GM12801 (cell line): ENCODE measurements around the gene GTF3C1.

Experiments used
- TF ChIP-seq, protein P1 (sequence below): IDR thresholded peaks from one replicate; pipeline ENCODE4 v1.5.1; 2011; ENCODE audit warnings: control low read depth; ENCODE audit not compliant: insufficient read length; ENCODE audit errors: extremely low read depth

GTF3C1 gene

DNA sequence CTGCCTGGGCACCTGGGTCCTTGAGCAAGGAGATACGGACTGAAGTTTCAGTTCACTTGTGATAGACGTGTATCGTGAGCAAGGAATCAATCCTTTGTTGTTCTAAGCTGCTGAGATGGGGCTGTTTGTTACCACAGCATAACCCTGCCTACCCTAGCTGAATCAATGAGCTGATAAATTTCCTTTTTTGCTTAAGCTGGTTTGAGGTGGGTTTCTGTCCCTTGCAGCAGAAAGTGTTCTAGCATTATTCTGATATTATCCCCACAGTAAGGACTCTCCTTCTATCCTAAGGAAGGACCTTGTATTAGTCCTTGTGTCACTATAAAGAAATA, 96.3 kb downstream of the GTF3C1 start:
- TF ChIP-seq, protein P1, sequence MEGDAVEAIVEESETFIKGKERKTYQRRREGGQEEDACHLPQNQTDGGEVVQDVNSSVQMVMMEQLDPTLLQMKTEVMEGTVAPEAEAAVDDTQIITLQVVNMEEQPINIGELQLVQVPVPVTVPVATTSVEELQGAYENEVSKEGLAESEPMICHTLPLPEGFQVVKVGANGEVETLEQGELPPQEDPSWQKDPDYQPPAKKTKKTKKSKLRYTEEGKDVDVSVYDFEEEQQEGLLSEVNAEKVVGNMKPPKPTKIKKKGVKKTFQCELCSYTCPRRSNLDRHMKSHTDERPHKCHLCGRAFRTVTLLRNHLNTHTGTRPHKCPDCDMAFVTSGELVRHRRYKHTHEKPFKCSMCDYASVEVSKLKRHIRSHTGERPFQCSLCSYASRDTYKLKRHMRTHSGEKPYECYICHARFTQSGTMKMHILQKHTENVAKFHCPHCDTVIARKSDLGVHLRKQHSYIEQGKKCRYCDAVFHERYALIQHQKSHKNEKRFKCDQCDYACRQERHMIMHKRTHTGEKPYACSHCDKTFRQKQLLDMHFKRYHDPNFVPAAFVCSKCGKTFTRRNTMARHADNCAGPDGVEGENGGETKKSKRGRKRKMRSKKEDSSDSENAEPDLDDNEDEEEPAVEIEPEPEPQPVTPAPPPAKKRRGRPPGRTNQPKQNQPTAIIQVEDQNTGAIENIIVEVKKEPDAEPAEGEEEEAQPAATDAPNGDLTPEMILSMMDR, result no peak

DNA sequence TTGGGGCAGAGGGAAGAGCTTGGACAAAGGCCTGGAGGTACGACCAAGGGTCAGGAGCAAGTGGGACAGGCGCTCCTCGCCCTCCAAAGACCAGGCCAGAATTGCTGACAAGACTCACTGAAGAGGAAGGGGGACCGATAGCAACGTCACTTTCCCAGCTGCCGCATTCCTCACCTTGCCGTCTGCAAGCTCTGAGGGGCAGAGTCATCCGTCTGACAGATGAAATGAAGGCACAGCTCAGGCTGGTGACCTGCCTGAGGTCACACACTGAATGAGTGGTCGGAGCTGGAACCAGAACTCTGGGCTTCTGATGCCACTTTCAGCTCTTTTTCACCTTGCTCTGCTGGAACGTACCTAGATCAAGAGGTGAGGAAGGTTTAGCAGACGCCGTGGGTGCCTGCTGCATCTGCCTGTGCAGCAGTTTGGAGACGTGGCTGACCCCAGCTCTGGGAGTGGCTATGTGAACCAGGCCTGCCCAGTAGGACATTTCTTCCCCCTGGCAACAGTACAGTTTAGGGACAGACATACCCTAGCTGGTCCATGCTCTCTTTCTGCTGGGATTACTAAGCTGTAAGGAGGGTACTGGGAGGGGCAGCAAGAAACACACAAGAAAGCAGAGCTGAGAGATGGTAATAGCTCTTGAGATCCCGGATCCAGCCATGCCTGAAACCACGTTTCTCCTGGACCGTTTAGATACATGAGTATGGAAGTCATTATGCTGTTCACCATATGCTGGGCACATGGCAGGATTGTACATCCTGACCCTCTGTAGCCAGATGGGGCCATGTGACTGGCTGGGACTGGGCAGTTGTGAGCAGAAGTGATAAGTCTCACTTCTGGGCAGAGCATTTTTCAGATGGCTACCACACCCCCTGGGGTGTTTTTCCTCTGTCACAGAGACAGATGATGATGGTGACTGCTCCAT, 96.9 kb downstream of the GTF3C1 start:
- TF ChIP-seq, protein P1, result no peak

DNA sequence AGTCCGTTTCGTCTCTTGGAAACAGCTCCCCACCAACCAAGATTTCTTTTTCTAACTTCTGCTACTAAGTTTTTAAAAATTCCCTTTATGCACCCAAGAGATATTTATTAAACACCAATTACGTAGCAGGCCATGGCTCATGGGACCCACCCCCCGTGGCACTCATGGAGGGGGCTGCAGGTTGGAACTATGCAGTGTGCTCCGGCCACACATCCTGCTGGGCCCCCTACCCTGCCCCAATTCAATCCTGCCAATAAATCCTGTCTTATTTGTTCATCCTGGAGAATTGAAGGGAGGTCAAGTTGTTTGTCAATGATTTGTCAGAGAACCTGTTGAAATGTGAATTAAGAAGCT, 99.5 kb downstream of the GTF3C1 start:
- TF ChIP-seq, protein P1, result no peak

DNA sequence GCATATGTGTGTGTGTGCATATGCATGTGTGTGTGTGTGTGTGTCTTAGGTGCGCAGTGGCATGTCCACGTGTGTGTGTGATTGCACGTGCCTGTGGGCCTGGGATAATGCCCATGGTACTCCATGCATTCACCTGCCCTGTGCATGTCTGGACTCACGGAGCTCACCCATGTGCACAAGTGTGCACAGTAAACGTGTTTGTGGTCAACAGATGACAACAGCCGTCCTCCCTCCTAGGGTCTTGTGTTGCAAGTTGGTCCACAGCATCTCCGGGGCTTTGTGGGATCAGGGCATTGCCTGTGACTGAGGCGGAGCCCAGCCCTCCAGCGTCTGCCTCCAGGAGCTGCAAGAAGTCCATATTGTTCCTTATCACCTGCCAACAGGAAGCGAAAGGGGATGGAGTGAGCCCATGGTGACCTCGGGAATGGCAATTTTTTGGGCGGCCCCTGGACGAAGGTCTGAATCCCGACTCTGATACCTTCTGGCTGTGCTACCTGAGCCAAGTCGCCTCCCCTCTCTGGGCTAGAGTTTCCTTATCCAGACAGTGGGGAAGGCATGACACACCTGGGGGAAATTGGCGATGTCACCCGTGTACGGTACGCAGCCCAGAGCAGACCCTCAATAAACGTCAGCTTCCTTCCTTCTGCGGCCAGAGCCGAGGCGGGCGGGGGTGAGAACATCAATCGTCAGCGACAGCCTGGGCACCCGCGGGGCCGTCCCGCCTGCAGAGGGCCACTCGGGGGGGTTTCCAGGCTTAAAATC, 100.1 kb downstream of the GTF3C1 start:
- TF ChIP-seq, protein P1, result no peak

DNA sequence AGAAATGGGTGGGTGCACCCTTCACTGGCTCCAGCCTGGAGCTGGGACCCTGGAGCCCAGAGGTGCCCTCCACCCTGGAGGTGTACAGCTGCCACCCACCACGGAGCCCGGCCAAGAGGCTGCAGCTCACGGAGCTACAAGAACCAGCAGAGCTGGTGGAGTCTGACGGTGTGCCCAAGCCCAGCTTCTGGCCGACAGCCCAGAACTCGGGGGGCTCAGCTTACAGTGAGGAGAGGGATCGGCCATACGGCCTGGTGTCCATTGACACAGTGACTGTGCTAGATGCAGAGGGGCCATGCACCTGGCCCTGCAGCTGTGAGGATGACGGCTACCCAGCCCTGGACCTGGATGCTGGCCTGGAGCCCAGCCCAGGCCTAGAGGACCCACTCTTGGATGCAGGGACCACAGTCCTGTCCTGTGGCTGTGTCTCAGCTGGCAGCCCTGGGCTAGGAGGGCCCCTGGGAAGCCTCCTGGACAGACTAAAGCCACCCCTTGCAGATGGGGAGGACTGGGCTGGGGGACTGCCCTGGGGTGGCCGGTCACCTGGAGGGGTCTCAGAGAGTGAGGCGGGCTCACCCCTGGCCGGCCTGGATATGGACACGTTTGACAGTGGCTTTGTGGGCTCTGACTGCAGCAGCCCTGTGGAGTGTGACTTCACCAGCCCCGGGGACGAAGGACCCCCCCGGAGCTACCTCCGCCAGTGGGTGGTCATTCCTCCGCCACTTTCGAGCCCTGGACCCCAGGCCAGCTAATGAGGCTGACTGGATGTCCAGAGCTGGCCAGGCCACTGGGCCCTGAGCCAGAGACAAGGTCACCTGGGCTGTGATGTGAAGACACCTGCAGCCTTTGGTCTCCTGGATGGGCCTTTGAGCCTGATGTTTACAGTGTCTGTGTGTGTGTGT, 100.9 kb downstream of the GTF3C1 start:
- TF ChIP-seq, protein P1, result no peak

DNA sequence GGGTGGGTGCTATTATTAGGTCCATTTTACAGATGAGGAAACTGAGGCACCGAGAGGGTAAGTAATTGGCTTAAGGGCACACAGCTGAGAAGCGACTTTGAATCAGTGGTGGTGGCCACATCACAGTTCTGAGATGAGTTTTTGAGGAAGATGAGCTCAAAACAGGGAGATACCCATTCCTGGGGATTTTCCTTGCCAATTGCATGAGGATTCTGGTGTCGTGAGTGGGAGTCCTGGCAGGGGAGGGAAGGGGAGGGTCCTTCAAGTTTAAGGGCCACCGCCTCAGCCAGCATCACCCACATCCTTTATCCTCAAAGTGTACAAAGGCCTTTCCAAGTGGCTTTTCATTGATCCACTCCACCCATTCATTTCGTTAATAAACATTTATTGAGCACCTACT, 102.4 kb downstream of the GTF3C1 start:
- TF ChIP-seq, protein P1, result no peak

DNA sequence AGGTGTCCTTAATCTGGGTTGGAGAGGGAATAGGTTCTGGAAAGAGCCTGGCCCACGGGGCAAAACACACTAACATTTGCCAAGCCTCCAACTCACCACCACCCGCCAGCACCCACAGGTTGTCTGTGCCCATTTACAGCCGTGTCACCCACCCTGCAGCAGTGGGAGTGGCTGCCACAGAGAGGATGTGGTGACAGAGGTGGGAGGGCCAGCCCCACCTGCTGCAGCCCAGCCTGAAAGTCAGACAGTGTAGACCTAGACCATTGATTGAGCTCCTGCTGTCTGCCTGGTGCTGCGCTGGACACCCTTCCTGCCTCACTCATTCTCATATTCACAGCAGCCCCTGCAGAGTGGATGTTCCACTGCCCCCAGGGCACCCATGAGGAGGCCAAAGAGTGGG, 103.0 kb downstream of the GTF3C1 start:
- TF ChIP-seq, protein P1, result no peak
